Posterior cingulate gyrus (tissue), 11 donors: ENCODE measurements around the gene FSTL4.
"Not testable (repeated sequence)": the region's sequence is repeated elsewhere in the genome, so short reads cannot be mapped to it uniquely, and the experiment has no call there.

Experiments used
- DNase-seq, 10 donors: peaks; one replicate each; pipeline versions ENCODE4 v3.0.0 to v3.0.0-alpha.2; 2020 to 2021; ENCODE audit warnings: mixed read lengths in 3 of 10
- intact Hi-C: fragments of 100-400 bp; cut with DNase I; formaldehyde crosslinking; loops from one replicate; pipeline ENCODE4 v1.15.1; 2023

Gene FSTL4

DNA sequence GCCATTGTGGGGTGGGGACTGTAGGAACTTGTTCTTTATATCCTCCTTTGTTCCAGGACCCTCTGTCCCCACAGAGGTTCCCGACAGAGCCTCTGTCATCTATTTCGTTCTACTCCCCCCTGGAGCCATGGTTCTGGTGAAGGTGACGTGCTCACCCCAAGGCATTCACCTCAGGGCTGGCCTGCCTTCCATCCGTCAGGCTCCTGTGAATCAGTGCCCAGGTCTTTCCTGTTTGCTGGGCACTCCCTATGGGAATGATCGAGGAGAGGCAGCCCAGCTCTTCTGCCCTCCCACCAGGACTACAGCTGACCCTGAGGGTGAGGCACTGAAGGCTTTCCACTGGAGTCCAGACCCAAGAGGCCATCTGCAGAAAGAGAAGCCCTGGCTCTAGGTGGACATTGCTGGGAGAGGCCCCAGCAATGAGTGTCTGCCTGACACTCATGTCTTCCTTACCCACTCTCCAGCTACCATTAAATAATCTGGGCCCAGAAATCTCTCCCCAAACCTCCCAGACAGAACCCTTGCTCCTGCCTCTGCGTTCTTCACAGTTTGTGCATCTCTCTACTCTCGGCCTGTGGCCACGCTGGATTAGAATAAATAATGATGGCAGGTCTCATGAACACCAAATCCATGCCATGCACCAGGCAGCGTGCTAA is 214.2 kb downstream of the FSTL4 start:
- intact Hi-C loops: no loop called here
- DNase-seq: no peak

DNA sequence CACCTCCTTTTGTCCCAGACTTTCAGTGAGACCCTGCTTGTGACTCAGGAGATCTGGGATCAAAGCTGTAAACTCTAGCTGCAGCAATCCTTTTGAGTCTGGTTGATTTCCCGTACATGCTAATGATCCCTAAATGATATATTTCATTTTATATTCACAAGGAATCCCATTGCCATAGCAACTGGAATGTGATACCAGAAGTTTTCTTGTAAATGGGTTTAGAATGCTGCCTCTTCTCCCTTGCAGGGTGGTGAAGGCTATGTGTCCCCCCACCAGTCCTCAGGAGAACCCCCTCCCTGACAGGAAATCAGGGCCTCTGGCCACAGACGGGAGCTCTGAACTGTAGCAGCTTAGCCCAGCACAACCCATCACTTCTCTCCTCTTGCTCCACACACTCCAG is 215.0 kb downstream of the FSTL4 start:
- intact Hi-C loops: no loop called here
- DNase-seq: no peak

DNA sequence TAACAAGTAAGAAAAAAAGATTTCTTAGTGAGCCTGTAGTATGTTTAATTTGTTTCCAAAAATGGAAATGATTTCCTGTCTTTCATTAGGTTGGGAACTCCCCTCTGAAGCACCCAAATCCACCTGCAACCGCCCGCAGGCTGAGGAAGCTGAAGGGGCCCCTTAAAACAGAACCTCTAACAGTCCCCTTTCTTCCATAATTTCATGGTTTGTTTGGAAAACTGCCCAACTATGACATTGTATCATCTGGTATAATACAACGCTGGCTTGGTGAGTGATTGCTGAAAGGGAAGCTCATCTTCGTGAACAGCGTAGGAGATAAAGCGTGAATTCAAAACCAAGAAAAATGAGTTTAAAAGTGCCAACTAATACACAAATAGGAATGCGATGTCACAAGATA is 215.5 kb downstream of the FSTL4 start:
- DNase-seq: no peak
- intact Hi-C loops: no loop called here

DNA sequence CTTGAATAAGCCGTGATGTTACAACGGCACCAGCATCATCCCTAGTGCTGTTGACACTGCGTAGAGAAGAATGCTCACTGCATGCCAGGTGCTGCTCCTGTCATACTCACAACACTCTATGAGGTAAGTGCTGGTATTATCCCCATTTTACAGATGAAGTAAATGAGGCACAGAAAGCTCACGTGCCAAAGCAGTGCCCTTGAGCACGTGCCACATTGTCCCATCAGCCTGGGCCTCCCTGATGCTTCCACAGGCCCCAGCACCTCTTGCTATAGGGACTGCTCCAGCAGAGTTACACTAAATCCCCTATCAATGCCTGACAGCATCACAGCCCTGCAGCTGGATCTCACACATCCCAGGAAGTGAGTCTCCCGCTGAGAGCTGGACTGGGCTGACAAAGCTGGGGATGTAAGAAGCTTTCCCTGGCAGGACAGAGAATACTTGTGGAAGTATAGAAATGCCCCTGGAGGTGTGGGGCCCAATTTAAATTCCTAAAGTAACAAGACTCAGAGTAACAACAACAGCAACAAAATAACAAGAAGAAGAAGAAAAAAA is 216.1 kb downstream of the FSTL4 start:
- DNase-seq: peak in 1 of 10 donors; percentile 63
- intact Hi-C loops: no loop called here

DNA sequence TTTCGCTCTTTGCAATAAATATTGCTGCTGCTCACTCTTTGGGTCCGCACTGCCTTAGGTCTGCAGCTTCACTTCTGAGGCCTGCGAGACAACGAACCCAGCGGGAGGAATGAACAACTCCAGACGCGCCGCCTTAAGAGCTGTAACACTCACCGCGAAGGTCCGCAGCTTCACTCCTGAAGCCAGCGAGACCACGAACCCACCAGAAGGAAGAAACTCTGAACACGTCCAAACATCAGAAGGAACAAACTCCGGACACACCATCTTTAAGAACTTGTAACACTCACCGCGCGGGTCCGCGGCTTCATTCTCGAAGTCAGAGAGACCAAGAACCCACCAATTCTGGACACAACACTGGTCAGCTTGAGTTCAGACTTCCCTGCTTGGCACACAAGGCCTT is 217.1 kb downstream of the FSTL4 start:
- intact Hi-C loops: not testable (repeated sequence)
- peak in 1 of 10 donors; percentile 58 for DNase-seq

DNA sequence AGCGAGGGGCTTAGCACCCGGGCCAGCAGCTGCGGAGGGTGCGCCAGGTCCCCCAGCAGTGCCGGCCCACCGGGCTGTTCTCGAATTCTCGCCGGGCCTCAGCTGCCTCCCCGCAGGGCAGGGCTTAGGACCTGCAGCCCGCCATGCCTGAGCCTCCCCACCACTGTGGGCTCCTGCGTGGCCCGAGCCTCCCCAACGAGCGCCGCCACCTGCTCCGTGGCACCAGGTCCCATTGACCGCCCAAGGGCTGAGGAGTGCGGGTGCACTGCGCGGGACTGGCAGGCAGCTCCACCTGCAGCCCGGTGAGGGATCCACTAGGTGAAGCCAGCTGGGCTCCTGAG is 217.9 kb downstream of the FSTL4 start:
- intact Hi-C loops: not testable (repeated sequence)
- DNase-seq: peak in 1 of 10 donors; percentile 79

DNA sequence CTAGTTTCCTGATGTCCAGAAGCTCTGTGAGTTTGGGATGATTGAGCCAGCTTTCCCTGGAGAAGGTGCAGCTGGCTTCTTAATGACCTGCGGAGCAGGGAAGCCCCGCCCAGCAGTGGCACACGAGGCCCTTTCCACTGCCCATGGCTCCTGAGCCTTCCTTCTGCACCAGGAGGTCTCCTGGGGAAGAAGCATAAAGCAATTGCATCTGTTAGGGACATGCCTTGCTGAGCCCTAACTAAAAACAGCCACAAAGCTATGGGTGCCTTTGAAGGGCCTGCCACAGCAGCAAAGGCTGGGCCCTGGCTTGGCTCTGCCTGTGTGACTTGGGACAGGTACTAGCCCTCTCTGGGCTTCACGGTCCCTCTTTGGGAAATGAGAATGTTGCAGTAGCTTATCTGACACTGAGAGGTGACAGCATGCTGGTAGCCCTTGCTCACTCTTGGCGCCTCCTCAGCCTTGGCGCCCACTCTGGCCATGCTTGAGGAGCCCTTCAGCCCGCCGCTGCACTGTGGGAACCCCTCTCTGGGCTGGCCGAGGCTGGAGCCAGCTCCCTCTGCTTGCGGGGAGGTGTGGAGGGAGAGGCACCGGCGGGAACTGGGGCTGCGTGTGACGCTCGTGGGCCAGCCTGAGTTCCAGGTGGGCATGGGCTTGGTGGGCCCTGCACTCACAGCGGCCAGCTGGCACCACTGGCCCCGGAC is 218.4 kb downstream of the FSTL4 start:
- no peak for DNase-seq

DNA sequence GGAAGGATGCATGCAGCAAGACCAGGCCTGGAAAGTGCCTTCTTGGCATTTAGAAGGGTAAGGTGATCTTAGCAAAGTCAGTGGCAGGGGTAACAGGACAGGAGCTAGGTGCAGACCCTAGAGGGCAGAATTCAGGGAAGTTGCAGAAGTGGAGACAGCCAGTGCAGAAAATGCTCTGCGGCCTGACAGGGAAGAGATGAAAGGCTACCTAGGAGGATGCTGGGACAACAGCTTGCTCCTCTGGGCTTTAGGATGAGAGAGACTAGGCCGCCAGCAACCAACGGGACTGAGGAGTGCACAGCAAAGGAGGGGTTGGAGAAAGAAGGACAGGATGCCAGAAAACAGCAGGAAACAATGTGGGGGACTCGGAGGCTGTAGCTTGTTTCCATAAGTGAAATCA is 219.9 kb downstream of the FSTL4 start:
- intact Hi-C loops: no loop called here
- no peak for DNase-seq

More for the DNA sequence above, 218.4 kb downstream of the FSTL4 start:
- intact Hi-C loops: no loop called here

DNA sequence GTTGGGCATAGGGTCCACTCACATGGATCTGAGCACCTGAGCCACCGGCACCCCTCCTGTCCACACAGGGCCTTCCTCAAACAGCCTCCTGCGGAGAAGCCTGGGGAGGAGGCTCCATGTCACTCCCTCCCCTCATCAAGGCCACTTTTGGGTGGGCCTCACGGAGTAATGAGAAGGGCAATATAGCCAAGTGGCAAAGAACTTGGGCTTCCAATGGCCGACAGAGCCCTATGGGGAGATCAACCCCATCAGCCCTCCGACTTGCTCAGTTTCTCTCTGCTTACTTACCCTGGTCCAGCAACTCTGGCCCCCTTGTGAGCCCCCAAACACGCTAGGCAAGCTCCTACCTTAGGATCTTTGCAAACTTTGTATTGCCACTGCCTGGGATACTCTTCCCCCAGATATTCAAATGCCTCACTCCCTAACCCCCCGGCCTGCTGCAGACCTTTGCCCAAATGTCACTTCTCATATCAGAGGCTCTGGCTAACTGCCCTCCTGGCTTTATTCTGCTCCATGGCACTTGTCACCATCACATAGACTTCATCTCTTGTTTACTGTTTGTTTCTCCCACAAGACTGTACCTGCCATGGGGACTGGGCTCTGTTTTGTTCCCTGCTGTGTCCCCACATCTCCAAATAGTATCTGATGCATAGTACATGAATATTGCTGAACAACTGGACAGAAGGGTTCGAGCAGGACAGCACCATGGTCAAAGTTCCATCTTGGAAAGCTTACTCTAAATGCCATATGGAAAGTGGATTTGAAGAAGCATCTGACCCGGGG is 220.8 kb downstream of the FSTL4 start:
- DNase-seq: no peak
- intact Hi-C loops: no loop called here

DNA sequence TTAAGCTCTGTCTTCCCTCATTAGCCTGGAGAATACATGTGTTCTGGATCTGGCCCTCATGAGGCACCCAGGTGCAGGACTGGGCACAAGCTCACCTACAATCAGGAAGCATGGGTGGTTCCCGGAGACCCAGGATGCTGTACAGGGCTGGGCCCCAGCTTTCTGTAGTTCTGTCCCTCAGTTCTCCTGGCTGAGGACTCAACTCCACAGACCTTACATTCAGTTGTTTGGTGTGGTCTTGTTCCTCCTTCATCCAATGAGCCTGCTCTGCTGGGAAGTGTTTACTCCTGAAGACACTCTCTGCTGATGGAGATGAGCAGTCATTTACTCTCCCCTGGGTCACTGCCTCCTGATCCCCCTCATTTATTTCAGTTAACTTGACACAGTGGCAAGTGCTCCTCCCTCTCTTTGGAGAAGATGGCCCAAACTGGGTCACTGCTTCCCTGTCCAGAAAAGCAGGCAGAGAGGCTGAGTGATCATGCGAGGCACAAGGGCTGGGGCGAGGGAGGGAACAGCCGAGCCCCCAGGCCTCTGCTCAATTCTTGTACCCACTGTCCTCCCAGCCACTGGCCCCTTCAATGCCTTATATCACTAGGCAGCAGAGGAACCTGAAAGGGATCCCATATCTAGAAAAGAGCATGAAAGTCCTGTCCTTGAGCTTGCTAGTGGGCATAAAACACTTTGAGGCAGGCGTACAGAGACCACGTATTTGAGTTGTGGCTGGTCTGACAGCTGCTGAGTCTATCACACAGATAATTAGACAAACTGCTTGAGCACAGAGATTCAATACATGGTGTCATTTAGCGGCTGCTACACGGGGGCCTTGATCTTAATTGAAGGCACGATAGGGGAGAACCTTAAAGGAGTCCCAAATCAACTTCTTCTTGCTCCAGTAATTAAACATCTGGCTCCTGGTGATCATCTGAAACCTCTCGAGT is 221.7 kb downstream of the FSTL4 start:
- intact Hi-C loops: no loop called here
- peak in 1 of 10 donors; percentile 69 for DNase-seq

DNA sequence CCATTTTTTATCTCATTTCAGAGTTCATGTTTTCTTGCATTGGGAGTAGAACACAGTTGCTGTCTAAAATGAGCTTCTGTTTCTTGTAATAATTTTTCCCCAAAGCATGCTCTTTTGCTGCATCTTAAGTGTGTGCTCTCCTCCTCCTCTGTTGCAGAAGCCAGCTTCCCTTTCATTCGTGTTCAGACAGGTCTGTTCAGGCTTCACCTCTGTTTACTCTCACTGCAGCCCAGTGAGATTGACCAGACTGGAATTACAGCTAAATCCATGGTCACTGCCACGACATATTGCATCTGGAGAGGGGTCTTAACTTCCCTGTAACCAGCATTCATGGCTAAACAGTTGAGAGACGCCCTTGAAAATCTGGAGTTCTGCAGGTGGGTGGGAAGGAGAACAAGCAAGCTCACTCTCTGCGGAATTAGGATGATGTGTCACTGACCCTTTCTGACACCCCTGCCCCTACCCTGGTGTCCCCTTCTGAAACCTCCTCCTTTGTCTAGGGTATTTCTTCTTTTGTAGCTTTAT is 223.2 kb downstream of the FSTL4 start:
- DNase-seq: no peak
- intact Hi-C loops: no loop called here

DNA sequence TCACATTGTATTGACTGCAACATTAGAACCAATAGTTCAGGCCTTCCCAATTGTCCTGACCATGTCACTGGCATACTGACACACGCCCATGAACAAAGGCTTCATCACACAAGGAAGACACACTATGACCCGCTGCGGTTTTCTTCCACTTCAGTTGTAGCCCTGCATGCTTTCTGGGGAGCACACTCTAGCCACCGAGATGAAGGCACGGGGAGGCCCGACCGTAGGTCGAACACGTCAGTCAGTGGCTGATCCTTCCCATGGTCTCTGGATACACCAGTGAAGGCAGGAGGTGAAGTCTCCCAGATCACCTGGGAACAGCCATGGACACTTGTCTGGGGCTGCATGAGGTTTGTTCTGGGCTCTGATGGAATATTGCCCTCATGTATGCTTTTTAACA is 224.7 kb downstream of the FSTL4 start:
- peak in 1 of 10 donors; percentile 48 for DNase-seq
- intact Hi-C loops: no loop called here

DNA sequence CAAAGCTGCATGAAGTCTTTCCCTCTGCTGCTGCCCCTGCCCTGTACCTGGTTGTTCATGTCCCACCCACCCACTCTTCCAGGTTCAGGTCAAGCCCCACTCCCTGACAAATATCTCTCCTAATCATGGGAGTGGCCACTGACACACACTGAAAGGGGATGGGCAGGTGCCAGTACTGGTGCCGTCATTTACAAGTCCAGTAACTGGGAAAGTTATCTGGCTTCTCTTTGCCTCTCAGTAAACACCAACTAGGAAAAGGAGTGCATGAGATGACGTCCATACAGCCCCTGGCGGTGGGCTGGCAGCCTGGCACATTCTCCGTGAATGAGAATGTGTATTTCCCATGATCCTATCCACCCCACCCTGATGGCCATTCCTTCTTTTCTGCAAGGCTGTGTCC is 225.2 kb downstream of the FSTL4 start:
- intact Hi-C loops: no loop called here
- no peak for DNase-seq

DNA sequence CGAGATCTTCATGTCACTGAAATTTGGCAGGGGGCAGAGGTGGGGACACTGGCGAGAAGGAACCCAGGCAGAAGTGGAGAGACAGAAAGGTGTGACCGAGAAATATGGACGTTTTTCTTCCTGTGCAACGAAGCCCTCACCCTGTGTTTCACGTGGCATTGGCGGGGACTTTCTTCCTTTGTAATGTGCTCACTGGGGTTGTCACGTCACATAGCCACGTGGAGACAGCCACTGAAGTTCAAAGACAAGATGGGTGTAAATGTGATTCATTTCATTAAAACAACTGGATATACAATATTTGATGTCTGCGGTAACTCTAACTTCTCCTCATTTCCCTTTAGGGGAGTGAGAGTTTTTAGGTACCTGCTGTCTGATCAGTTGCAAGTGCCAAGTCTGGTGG is 225.7 kb downstream of the FSTL4 start:
- intact Hi-C loops: no loop called here
- no peak for DNase-seq

DNA sequence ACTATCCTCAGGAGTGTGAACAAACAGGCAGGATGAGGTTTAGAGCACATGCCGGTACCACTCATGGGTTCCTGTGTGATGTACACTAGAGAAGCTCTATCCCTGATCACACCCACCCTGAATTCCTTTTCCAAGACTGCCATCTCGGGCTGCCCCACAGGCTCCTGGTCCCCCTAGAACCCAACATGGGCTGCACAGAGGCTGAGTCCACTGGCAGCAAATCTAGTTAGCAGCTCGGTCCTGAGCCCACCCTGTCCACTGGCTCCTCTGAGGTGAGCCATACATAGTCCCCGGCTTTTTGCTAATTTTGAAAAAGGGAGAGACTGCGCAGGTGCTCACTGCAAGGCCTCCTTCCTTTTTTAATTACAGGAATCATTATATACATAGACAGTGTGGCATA is 227.0 kb downstream of the FSTL4 start:
- no peak for DNase-seq
- intact Hi-C loops: no loop called here

DNA sequence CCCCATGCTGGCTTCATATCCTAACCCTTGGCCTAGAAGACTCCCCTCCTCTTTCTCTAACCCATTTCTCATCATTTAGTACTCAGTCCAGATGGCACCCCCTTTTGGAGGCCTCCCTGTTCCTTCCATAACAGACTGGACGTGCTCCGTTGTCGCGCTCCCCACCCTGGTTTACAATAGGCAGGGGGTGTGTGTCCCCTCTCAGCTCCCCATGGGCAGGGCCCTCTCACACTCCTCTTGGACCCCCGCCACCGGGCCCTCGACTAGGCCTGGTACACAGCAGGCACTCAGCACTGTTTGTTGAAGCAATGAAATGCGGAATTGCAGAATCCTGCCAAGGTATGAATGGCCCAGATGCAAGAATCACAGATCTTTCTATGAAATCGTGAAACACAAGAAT is 227.4 kb downstream of the FSTL4 start:
- intact Hi-C loops: no loop called here
- peak in 1 of 10 donors; percentile 75 for DNase-seq

DNA sequence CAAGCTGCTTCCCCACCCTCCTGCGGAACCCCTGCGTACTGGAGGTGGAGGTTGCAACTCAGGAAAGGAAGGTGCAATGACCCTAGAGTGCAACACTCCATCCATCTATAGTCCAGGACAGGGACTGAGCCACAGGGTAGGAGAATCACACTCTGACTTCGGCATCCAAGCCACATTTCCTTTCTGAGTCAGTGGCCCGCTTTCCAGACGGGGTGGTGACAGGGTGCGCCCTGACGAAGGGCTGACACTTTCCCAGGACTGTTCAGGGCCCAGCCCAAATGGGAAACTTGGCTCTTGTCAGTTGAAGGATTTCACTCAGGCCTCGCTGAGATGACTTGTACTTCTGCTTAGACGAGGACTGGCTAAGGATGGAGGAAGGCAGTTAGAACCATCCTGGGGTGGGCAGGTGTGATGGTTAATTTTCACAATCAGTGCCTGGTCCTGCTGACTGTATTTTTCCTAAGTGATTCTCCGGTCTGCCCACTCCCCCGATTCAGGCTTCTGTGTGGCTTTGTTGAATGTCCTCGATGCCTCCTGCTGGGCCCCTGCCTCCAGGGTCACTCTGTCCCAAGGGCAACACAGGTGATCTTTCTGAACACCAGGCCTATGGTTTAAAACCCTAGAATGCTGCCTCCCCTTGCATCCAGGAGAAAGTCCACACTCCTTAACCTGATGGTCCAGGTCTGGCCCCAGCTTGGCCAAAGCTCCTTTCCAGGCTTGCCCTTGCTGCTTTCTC is 228.1 kb downstream of the FSTL4 start:
- intact Hi-C loops: no loop called here
- no peak for DNase-seq

DNA sequence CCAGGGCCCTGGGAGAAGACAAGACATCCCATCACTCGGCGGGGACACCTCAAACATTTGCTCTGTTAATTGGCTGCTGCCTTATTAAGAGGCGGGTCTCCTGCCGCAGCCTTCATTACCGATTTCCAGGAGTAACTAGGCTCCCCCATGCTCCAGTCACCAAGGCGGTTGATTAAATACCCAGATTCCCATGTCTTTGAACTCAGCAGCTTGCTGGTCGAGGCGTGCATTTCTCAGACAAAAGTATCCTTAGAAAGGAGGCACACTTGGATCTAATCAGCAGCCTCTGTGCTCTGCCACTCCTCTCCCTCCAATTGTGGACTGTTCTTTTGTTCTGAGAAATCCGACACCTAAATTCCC is 228.8 kb downstream of the FSTL4 start:
- intact Hi-C loops: no loop called here
- no peak for DNase-seq
